ENCODE data around the gene SLC22A1.

DNA sequence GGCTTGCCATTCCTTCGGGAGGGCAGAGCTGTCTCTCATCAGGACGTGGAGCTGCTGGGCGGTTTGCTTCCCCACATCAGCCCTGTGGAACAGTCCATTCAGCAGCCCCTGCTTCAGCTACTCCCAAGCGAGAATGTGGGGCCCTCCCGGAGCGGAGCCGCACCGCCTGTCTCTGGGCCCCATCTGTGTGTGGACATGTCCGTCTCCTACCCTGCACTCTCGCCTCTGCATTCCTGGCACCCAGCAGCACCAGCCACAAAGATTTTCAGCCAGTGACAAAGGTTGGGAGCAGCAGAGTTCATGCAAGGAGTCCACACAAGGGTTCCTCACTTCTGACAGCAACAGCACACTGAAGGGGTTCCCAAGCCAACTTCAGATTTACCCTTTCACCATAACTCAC lies 29.0 kb upstream of the SLC22A1 start:
- TF ChIP-seq, protein P1, sequence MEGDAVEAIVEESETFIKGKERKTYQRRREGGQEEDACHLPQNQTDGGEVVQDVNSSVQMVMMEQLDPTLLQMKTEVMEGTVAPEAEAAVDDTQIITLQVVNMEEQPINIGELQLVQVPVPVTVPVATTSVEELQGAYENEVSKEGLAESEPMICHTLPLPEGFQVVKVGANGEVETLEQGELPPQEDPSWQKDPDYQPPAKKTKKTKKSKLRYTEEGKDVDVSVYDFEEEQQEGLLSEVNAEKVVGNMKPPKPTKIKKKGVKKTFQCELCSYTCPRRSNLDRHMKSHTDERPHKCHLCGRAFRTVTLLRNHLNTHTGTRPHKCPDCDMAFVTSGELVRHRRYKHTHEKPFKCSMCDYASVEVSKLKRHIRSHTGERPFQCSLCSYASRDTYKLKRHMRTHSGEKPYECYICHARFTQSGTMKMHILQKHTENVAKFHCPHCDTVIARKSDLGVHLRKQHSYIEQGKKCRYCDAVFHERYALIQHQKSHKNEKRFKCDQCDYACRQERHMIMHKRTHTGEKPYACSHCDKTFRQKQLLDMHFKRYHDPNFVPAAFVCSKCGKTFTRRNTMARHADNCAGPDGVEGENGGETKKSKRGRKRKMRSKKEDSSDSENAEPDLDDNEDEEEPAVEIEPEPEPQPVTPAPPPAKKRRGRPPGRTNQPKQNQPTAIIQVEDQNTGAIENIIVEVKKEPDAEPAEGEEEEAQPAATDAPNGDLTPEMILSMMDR (IDR thresholded peaks at IDR 0.05) = no peak
- TF ChIP-seq POLR2A (IDR thresholded peaks at IDR 0.05) = no peak

All from adrenal gland (tissue), 5 donors.